GM23248 (cell line): ENCODE data around the gene MARCHF7.

Experiments
- EZH2 ChIP-seq: fragments of 200-600 bp; sonication (generic); IDR thresholded peaks from 2 replicates; pipeline ENCODE4 v1.6.1; 2018; ENCODE audit warnings: antibody characterized with exemption, mild to moderate bottlenecking; ENCODE audit not compliant: insufficient read depth, poor library complexity, severe bottlenecking
- EZH2phosphoT487 ChIP-seq: fragments of 200-600 bp; sonication (generic); IDR thresholded peaks from 2 replicates; pipeline ENCODE4 v1.6.1; 2018; ENCODE audit warnings: antibody characterized with exemption, moderate library complexity, mild to moderate bottlenecking, low read depth; ENCODE audit not compliant: insufficient read depth

DNA sequence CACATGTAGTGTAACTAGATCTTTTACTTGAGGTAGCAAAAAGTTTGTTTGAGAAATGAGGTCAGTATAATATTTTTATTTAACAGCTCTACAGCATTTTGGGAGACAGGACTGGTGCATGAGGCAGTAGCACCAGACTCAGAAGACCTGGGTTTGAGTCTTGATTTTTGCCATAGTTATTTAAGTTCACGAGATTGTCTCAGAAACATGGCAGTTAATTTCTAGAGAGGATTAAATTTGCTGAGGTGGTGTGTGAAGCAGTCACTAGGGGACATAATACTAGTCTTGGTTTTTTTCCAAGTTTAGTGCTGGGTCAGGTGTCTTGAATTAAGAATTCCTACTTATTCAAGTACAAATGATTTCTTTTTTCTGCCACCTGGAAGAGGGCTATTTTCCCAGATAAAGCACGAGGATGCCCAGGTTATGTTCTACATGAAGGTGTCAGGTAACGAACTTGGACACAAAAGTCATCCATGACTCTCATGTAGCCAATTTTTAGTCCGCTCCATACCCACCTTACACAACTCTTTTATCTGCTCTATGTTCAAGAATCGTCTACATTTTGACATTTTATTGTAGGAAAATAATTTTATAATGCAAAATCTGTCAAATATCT is 1.4 kb downstream of the MARCHF7 start:
- no peak for TF ChIP-seq EZH2phosphoT487
- no peak for TF ChIP-seq EZH2
